Fibroblast of skin of right quadriceps (primary cell): Measurements from ENCODE around the gene UBE2H.

Experiments
- DNase-seq: peaks from one replicate; pipeline ENCODE4 v3.0.0-alpha.2; 2013

The UBE2H gene

GRCh38 chr7:129950191-129950932, 2.4 kb downstream of the UBE2H start:
- peak; percentile 57 for DNase-seq

GRCh38 chr7:129949292-129950133, 3.2 kb downstream of the UBE2H start:
- DNase-seq, result peak; percentile 90

DNA sequence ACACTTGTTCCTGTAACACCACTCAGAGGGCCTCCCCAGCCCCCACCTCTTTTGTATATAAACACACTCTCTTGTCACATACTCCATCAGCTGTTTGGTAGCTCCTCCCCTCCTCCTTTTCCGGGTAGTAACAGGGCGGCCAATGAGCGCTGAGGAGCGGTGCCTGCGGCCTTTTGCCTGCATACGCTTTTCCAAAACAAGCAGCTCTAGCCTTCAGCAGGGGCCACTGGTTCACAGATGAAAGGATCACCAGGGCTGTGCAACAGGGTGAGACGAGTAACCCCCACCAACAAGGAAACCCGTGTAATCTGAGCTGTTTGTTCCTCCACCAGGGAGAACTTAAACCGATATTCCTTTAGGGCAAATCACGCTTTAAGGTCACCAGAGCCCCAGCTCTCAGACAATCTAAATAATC, 3.9 kb downstream of the UBE2H start:
- peak; percentile 83 for DNase-seq

DNA sequence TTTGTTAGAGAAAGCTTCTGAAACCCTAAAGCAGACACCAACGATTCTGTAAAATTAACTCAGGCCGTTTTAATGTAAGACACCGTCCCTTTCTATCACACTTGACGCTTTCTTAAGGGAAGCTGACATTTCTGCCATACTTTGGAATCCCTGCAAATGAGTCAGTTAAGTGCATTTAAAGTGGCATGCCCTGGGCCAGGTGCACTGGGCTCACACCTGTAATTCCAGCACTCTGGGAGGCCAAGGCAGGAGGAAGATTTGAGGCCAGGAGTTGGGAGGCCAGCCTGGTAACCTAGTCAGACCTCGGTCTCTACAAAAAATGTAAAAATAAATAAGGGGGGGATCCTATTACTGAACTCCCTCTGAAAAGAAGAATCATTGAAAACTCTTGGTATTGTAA, 4.4 kb downstream of the UBE2H start:
- DNase-seq, result no peak

- DNase-seq, result no peak
Measured at GRCh38 chr7:129947701-129948100, 5.1 kb downstream of the UBE2H start.

DNA sequence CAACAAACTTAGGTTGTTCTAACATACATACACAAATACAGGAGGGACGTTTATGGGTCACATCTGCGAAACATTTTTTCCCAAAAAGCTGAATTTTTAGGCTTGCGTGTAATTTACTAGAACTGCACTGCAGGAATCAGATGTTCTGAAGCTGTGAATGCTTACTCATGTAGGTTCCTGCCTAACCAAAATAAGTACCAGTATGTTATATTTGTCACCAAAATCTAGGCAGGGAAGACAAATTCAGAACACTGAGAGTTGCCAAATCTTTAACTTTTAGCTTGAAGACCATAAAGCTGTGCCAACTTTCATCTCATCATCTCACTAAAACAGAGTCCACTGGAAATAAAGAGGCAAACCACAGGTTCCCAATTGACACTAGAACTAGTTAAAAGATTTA, 5.7 kb downstream of the UBE2H start:
- no peak for DNase-seq

DNA sequence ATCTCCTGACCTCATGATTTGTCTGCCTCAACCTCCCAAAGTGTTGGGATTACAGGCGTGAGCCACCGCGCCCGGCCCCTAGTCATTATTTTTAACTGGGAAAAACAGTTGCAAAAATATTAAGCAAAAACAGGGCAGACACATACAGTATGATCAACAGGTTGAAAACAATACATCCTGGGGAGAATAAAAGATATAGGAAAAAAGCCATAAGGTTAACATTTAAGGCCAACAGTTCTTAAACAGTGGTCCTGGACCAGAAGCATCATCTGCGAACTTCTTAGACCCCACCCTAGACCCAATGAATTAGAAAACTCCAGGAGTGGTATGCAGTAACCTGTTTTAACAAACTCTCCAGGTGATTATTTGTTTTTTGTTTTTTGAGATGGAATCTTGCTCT, 6.5 kb downstream of the UBE2H start:
- no peak for DNase-seq

- no peak for DNase-seq
Measured at GRCh38 chr7:129943352-129943751, 9.4 kb downstream of the UBE2H start.

GRCh38 chr7:129940329-129940728, 12.4 kb downstream of the UBE2H start:
- no peak for DNase-seq

DNA sequence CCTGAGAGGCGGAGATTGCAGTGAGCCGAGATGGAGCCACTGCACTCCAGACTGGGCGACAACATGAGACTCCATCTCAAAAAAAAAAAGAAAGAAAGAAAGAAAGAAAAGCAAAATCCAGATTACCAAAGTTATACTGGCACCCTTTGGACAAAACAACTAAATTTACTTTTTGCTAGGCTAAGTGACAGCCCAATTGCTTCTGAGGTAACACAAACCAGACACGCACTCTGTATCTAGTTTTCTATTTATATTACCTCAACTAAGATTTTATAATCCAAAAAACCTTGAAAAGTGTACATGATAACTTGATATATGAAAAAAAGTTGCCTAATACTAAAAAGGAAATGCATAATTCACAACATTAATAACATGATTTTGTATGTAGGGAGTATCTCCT, 12.9 kb downstream of the UBE2H start:
- no peak for DNase-seq

GRCh38 chr7:129933627-129934026, 19.1 kb downstream of the UBE2H start:
- no peak for DNase-seq

DNA sequence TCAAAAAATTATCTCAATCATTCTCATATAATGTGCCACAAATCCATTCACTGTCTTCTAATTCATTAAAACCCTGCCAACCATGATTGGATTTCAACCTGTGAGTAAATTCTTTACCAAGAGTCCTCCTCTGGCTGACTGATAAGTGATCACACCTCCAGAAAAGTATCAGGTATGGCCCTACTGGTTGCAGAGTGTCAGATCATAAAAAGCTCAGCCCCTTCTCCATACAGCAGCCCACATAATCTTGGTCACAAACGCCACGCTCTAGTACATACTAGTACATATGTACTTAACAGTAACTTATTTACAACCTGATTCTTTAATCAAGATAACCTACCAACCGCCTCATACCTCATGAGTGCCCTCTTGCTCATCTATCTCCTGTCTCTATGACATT, 26.1 kb downstream of the UBE2H start:
- no peak for DNase-seq

GRCh38 chr7:129925416-129926002, 27.3 kb downstream of the UBE2H start:
- DNase-seq, result peak; percentile 76

DNA sequence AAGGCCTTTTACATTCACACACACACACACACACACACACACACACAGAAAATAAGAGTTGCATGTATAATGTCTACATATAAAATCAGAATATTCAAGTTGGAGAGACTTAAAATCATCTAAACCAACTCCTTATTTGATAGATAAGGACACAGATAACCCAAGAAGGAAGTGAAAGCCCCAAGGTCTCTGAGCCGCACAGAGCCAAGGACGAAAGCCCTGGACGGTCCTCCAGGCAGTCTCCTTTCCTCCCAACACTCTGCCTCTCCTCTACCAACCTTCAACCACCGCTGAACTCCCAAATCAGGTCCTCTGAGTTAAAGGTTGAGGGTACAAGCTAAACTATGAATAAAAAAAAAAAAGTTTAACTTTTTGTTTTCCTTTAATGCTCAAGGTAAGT, 28.2 kb downstream of the UBE2H start:
- DNase-seq, result no peak

- DNase-seq, result peak; percentile 56
Measured at GRCh38 chr7:129923709-129924108, 29.1 kb downstream of the UBE2H start.

GRCh38 chr7:129919492-129919891, 33.3 kb downstream of the UBE2H start:
- no peak for DNase-seq

- no peak for DNase-seq
Measured at GRCh38 chr7:129918922-129919321, 33.8 kb downstream of the UBE2H start.

DNA sequence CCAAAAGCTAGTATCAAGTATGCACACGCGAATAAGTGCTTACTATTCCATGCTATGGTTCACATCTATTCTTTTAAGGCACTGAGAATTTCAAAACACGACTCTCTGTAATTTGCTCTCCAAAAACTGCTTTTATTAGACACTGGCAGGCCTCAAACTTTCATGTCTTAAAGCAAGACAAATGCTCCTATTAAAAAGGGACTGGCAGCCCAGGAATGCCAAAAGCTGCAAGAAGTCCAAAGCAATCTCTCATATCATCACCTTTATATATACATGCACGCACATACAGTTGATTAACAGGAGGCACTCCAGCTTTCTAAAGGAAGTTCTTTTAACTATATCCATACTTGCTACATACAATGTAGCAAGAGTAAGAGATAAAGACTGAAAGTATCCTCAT, 34.8 kb downstream of the UBE2H start:
- DNase-seq, result no peak

DNA sequence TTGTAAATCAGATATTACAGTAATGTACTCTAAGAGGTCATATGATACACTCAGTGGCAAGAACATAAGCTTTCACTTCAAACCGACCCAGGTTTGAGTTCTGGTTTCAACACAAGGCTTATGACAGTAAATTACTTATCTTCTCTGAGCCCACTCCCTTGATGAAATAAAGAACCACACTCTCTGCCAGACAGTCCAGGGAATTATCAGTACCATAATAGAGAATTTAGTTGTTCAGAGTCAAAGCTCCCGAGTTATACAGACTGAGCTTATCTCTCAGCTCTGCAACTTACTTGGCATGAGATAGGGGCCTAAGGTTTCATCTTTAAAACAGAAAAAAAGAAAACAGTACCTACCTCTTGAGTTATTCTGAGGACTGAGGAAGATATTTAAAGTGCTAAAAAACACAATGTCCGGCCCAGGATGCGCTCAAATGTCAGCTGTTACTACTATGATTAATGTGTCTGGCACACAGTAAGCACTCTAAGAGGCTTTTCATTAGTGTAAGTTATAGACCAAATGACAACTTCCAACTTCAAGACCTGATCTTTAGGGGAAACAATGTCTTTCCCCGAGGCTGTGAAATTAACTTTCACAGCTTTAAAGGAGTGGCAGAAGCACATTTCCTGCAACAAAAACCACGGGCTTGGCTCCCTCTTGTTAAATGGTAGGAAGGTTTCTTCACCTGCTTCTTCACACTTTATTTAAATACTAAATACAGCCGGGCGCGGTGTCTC, 38.1 kb downstream of the UBE2H start:
- no peak for DNase-seq

GRCh38 chr7:129913428-129913827, 39.3 kb downstream of the UBE2H start:
- DNase-seq, result no peak

DNA sequence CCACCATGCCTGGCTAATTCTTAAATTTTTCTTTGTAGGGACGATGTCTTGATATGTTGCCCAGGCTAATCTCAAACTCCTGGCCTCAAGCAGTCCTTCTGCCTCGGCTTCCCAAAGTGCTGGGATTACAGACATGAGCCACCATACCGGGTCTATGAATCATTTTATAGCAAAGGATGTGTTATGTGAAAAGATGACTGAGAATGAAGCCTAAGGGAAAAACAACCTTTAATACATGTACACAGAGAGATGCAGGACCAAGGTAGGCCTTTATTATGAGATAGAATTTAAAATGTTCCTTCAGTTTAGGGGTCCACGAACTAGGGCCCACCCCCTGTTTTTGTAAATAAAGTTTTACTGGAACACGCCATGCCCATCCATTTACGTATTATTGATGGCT, 41.0 kb downstream of the UBE2H start:
- DNase-seq, result no peak

DNA sequence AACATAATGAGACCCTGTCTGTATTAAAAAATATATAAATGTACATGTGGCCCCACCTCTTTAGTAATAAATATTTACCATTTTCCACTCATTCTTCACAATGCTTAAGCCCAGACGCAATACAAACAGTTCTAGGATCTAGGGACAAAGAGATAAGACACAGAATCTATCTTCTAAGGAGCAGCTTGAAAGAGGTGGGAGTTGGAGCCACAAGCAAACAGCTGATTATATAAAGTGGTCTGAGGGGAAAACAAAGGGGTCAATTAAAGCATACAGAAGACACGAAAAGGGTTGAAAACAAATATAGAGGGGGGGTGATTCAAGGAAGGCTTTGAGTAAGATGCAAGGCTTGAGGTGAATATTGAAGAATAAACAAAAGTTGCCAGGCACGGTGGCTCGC, 43.1 kb downstream of the UBE2H start:
- DNase-seq, result no peak

GRCh38 chr7:129908181-129908580, 44.6 kb downstream of the UBE2H start:
- DNase-seq, result peak; percentile 49
